HG03354 (cell line): ENCODE data around the gene NAALADL2.
"Not testable (repeated sequence)": the region's sequence is repeated elsewhere in the genome, so short reads cannot be mapped to it uniquely, and the experiment has no call there.

ENCODE experiments used
- ATAC-seq: cut with Tn5 transposase; IDR thresholded peaks from one replicate; pipeline ENCODE4 v1.9.1; 2021; ENCODE audit warnings: mild to moderate bottlenecking; ENCODE audit not compliant: unreplicated experiment, poor library complexity, severe bottlenecking

NAALADL2 gene

DNA sequence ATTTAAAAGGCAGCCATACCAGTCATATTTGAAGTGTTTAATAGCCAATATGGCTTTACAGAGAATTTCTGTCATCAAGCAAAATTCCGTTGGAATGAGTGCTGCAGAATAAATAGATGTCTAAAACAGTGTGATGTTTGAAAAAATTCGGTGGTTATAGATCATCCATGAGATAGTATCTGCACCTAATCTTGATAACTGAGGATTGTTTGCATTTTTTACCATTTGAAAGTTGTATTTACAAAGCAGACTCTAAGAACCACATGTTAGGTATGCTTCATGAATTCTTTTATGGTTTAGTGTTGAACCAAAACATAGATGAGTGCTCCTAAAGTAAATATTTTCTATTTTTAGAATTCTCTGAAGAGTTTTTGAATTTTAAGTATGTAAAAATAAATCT is 476.1 kb downstream of the NAALADL2 start:
- no peak for ATAC-seq

DNA sequence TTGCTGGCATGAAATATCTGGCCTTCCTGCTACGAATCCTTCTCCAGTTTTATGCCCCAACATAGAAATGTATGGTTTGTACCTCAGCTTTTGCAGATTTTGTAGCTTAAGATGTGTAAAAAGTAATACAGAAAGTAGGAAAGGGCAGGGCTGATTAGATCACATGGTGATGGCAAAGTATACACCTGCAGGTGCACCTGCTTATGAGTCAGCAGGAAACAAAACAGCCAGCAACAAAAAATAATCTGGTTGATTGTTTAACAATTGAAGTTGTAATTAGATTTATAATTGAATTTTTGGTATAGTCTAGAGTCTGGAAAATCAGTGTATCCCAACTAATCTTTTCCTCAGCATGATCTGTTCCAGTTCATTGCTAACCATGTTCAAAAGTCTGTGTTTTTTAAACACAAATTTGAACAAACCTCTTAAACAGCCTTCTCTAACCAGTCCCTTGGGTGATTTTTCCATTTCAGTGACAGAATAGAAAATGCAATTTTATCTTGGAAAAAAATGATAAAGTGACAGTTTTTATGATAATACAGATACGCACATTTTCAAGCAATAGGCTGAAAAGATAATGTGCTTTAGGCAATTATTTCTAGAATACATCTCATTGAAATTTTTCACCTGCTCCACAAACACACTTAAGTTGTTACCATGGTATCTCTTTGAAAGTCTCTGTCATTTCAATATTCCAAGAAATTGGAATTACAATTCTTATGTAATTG is 477.4 kb downstream of the NAALADL2 start:
- no peak for ATAC-seq

DNA sequence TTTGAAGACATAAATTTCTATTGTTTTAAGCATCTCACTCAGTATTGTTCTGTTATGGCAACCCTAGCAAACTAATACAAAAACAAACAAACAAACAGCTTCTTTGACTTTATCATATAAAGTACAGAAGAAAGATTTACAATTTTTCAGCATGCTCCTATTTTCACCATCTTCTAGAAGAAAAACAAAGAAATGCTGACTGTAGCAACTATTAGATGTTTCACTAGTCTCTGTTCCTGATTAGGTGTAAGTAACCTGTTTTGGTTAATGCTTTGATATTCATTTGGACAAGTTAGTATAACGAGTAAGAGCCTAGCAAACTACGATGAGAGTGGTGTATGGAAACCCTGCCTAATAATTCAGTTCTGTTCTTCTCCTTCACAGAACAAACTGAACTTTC is 478.5 kb downstream of the NAALADL2 start:
- ATAC-seq = no peak

DNA sequence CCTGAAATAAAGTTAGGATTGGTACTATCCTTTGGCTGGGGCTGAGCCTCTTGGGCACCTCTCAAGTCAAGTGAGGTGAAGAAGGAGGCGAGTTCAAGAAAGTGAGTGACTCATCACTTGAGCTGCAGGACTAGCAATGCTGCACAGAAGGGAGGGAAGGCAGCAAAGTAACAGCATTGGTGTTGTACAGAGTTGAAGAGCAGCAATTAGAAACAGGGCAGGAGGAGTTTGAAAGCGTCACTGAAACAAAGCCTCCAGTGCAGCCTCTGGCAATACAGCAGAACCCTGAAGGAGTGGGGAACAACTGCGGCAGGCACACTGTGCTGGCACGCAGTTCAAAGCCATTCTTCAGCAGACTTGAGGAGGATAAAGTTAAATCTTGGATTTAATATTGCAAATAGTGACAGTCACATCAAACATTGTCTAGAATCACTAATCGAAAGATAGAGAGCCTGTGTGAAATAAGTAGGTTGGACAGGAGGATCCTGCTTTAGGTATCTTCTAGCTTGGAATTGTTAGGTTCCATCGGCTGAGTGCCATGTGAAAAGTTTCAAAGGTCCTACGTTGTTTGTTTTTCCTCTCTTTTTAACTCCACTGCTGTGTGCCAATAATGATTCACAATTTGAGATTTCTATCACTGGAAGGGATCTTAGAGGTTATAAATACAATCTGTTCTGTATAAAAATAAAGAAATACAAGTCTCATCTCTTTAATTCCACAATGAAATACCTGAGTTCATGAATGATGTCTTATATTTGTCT is 479.8 kb downstream of the NAALADL2 start:
- no peak for ATAC-seq

DNA sequence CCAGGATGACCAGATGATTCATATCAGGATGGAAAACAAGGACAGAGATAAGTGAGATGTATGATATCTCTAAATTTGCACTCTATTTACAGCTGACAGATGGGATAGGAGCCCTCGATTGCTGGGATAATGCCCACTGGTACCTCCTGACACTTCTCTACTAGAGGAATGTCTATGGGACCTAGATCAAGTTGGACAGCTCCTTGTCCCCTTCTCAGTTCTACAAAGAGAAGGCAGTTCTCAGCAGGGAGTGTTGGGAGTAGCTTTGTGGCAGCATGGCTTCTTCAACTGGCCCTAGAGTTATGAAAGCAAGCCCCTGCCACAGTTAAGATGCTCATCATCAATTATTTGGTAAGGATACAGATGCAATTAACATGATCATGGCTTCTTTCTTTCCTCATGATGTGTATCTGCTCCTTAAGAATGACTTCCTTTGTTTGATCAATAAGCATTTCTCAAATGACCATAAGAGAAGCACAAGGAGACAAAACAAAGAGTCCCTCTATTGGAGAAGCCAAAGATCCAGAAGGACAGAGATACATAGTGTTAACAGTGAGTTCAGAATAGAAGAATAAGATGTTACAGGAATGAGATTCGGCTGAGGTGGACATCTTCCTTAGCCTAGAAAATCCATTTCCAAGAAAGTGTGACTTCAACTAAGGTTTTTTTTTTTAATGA is 481.3 kb downstream of the NAALADL2 start:
- ATAC-seq = no peak

DNA sequence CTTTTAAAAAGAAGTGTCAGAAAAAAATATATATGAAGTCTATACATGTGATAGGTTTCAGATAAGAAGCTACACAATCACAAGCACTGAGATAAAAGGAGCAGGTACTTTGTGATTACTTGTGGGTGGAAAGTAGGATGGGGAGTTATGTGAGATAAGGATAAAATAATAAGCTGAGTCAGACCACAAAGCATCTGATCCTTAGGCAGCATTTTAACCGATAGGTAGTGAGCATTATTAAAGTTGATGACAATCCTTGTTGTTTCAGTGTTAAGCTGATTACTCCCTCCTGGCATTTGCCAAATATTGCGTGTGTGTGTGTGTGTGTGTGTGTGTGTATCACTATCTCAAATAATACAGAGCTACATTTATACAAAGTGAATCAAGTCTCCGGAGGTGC is 483.1 kb downstream of the NAALADL2 start:
- no peak for ATAC-seq

DNA sequence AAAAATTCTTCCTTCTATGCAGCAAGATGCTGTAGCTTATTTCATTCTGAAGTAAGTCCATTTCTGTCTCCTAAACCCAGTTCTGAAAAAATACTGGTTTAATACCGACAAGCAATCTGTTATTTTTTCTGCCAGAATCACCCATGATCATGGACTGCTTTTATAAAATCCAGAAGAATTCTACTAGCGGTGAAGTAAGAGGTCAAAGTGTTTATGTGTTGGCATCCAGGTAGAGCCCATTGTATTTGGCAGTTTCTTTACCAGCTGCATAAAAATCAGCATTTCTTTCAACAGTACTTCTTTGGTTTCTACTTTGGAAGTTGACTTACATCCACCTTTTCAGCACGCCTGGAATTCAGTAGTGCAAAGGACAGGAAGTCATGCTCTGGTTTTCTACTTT is 484.8 kb downstream of the NAALADL2 start:
- ATAC-seq = no peak

DNA sequence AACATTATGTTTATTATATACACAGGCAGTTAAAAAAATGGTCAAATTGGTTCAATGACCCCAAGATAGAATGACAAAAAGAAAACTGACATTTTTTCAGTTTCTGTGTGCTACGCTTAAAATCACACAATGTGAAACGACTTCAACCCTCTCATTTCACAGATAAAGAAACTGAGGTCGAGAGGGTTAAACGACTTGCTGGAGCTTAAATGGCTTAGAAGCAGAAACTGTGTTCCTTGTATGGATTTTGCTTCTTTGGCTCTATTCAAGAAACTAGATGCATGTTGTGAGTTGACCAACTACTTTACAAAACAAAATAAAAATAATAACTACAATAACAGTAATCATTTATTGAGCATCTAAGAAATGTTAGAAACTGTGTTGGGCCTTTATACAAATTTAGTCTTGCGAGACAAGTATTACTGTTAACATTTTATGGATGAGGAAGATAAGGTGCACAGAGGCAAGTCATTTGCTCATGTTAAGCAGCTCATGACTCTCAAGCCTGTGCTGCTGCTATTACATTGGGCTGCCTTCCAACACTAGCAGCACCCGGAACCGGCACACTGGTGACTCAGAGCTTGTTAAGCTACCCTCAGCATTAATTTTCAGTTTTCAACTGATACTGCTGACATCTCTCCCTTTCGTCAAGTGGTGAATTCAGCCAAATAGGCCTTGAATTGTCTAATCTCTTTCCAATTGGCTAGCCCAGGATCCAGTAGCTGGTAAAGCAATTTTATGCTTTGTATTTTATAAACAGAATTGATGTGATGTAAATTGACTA is 487.6 kb downstream of the NAALADL2 start:
- ATAC-seq = no peak

DNA sequence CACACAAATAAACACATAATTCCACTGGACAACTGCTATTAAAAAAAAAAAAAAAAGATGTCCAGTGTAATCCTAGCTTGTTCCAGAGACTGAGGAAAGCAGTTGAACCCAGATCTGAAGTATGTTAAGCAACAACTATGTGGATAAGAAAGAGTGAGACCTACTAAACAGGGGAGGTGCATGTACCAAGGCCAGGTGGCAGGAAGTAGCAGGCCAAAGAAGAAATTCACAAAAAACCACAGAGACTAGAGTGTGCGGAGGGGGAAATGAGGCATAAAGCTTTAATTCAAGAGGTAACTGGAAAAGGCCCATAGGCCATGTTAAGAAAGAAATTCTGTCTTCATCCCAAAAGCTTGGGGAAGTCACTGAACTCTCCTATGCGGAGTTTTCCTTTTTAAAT is 490.0 kb downstream of the NAALADL2 start:
- peak; percentile 68 for ATAC-seq

DNA sequence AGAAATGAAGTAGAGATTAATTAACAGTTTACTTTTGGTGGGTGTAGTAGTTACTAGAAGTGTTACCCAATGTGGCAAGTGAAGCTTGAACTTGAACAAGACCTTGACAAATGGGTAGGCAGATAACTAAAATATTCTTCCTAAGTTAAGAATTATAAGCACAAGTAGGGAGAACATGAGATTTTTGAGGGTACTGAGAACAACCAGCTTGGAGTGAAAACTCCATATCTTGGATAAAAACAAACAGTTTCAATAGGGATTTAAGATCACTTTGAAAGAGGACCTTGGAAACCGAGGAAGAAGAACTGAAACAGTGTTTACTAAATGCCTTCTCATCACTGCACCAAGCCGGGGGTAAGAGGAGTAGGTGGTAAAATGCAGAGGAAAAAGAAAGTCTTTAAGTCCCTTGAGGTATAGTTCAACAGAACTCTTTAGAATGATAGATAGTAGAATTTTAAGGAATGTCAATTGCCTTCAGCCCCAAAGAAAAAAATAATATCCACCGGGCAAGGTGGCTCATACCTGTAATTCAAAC is 496.7 kb downstream of the NAALADL2 start:
- ATAC-seq = no peak

DNA sequence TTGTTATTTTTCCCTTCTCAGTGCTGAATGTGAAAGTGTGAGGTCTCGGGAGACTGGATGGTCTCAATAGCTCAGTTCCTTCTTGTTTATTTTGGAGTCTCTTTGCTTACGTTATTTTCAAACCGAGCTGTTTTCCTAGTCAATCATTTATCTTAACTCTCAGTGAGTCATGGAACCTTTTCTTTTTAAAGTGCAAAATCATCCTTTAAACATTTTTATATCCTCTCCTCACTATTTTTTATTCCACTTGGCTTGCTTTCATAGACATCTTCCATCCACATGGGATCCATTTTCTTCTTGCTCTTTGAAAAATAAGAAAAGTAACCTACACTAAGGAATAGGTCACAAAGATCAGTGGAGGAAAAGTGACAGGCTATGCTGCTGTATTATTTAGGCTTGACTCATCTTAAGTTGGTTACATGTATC is 497.8 kb downstream of the NAALADL2 start:
- ATAC-seq = no peak

DNA sequence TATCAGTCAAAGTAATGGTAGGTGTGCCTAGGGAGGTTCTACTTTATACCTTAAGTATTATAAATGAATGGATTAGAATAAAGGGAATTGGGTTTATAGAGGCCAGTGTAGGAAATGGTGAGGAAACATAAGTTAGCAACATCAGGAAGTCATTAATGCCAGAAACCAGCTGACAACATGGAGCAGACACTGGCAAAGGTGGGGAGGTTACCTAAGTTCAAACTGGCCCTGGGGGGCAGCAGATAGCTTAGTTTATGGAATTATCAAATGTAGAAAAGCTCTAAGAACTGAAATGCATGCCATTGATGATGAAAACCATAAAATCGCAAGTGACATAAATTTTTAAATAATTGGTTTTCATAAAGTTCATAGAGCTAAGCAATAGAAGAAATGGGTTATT is 498.6 kb downstream of the NAALADL2 start:
- no peak for ATAC-seq

DNA sequence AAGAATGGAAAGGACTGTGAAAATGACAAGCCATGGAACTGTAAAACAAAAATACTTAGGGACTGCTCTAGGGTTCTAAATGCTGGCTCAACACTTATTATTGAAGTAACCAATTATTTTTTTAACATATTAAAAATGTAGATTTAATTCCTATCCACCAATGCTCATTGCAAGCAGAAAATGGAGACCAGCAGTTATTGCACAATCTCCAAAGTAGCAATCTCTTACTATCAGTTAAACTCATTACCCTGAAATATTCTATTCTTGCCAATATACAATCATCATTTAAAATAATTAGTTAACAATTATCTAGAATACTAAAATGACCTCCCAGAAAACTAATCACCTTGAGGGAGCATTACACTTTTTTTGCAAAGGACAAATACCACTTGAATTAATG is 499.8 kb downstream of the NAALADL2 start:
- no peak for ATAC-seq

DNA sequence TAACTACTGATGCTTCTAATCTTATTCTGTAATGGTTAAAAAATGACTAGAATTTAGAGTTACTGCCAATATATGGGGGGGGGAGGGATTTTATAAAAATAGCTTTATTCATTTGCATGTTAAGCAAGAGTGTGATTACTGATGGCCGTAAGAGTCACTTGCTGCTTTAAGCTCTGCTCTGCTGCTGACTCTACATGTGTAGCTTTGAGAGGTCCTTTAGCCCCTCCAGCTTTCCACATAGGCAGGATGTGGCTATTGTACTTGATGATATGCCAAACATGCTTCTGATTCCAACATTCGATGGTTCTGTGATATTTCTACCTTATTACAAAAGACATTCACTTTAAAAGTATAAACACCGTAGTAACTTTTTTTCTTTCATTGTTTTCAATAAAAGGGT is 511.3 kb downstream of the NAALADL2 start:
- ATAC-seq = not testable (repeated sequence)

DNA sequence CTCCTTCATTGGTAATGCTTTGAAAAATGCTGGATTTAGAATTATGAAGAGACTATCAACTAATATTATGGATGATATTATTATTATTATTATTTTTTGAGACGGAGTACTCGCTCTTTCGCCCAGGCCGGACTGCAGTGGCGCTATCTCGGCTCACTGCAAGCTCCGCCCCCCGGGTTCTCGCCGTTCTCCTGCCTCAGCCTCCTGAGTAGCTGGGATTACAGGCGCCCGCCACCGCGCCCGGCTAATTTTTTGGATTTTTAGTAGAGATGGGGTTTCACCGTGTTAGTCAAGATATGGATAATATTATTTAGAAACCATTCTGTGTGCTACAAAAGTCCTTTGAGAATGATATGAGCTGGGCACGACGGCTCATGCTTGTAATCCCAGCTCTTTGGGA is 512.1 kb downstream of the NAALADL2 start:
- not testable (repeated sequence) for ATAC-seq

DNA sequence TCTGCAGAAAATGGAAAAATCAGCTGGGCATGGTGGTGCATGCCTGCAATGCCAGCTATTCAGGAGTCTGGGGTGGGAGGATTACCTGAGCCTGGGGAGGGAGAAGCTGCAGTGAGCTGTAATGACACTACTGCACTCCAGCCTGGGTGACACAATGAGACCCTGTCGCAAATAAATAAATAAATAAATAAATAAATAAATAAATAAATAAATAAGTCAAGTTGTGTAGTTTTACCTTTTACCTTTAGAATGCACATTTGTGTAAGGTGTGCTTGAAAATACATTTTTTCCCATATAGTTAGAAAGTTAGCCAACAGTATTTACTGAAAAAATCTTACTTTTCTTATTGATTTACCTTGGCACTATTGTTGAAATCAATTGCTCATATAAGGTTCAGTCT is 515.6 kb downstream of the NAALADL2 start:
- ATAC-seq = no peak

DNA sequence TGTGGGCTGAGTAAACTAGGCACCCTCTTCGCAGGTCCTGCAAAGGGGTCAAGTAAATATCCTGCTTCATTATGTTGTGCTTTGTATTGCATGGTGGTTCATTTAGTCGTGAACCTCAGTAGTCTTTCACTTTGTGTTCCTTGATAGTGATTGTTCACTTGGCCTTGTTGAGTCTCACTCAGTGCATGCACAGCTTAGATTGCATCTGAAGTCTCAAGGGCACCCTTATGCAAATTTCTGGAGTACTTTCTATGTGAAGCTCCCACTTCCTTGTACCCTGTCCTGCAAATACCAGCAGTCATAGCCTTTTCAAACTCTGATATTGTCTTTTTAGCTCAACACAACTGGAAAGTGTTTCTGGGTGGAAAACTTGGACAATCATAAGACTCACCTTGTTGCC is 519.2 kb downstream of the NAALADL2 start:
- peak; percentile 91 for ATAC-seq

DNA sequence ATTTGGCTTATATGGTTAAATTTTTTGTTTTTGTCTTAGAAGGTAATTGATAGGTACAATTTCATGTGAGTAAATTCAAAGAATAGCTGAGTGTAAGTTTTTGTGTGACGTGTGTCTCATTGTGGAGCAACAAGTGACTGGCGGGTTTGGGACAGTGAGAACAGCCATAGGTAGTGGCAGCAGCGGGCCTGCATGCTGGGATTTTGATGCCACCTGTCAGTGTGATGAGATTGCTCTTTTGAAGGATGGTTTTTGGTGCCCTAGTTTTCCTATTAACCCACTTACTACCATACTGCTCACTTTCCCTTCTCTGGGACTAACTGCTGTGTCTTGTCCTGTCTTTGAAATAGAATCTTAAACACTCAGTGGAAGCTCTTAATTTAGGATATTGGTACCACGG is 522.6 kb downstream of the NAALADL2 start:
- no peak for ATAC-seq

DNA sequence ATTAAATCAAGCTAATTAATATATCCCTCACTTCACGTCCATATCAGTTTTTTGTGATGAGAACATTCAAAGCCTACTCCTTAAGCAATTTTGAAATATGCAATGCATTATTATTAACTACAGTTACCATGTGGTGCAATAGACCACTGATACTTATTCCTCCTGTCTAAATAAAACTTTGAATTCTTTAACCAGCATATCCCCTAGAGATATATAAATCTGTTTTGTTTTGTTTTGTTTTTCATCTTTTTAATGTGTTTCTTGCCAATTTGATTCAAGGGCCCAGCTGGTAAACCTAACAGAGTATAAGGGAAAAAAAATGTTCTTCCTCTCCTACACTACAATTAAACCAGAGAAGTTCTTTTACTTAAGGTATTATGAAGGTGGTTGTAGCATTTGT is 524.2 kb downstream of the NAALADL2 start:
- ATAC-seq = no peak

DNA sequence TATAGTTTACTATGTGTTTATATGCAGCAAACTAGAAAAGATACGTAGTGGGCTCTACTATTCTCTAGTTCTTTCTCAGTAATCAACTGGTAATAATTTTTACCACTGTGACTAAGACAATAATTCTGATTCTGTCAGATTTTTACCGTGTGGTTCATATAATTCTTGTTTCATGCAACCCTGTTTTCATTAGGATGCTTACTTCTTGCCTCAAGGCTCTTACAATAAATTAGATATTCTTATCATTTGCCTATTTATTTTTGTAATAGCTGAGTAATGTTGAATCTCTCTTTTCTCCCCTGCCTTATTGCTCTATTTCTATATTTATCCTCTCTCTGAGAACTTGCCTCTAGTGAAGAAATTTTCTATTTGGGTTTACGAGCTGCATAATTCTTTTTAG is 524.7 kb downstream of the NAALADL2 start:
- ATAC-seq = no peak
